ENCODE data around the gene TIMD4.

DNA sequence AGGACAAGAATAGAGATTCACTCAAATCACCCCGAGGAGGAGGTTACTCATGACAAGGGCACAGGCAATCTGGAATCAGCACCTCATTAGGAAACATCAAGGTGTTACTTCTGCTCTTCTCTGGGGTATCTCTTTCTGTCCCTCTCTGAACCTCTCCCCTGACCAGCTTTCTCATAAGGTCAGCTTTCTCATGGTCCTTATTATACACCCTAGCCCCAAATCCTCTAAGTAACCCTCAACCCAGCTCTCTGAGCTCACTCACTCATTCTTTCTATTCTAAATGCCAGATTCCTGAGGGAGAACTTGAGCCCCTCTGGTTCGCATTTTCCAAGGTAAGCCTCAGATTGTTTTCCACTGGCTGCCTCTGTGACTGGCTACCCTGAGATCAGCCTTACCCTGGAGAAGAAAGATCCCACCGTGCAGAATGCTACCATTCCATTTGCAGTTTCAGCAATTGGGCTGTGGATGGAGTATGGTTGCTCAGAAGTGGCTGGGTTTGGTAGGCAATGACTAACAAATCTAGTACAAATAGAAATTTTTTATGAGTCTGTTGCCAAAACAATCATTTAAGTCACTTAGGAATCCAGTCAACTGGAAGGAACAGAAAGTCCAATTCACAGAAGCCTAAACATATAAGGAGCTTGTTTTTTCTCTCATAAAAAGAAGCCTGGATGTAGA lies 9.0 kb upstream of the TIMD4 start:
- TF ChIP-seq, protein P1, sequence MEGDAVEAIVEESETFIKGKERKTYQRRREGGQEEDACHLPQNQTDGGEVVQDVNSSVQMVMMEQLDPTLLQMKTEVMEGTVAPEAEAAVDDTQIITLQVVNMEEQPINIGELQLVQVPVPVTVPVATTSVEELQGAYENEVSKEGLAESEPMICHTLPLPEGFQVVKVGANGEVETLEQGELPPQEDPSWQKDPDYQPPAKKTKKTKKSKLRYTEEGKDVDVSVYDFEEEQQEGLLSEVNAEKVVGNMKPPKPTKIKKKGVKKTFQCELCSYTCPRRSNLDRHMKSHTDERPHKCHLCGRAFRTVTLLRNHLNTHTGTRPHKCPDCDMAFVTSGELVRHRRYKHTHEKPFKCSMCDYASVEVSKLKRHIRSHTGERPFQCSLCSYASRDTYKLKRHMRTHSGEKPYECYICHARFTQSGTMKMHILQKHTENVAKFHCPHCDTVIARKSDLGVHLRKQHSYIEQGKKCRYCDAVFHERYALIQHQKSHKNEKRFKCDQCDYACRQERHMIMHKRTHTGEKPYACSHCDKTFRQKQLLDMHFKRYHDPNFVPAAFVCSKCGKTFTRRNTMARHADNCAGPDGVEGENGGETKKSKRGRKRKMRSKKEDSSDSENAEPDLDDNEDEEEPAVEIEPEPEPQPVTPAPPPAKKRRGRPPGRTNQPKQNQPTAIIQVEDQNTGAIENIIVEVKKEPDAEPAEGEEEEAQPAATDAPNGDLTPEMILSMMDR (IDR thresholded peaks at IDR 0.05; ENCODE audit: low read length) = no peak
- no peak for TF ChIP-seq EZH2 (IDR thresholded peaks at IDR 0.05; ENCODE audit: borderline replicate concordance, low read length)

Measured in OCI-LY1 (cell line).